ENCODE data around the gene EHD2. TPM values are rescaled to one million over a fixed set of nuclear protein-coding genes. Genes with fewer than 3 reads are reported as not detected.

EHD2 gene
- polyA plus RNA-seq, 3 donors, result not detected

DNA sequence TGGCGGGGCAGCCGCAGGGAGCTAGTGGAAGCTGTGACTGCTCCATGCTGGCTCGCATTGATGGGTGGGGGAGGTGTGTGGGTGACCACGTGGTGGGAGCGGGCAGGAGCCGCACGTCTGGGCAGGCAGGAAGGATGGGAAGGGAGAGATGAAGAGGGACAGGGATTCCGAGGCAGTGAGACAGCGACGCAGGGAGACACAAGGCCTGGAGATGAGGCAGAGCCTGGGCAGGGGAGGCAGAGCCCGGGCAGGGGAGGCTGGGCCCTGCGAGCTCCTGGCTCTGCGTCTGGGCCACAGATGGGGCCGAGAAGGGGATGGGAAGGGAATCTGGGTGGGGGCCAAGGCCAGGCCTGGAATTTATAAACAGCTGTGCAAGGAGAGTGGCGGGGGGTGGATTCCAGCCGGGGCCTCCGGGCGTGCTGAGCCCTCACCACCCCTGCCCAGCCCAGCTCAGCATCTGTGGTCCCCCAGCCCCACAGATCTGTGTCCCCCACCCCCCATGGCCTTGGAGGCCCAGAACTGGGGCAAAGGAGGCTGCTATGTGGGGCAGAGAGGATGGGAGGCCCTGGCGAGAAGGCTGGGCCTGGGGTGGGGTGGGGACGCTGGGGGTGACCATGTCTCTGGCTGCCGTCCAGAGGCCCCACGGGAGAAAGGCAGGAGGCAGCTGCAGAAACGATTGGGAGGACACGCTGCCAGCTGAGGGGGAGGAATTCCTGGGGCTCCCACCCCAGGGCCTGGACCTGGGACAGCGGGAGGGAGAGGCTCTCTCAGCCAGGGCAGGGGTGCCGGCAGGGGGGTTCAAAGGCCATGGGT is 6.0 kb downstream of the EHD2 start:
- H3K9ac ChIP-seq (ENCODE audit: insufficient read depth, low read length, poor library complexity, severe bottlenecking), result no peak overlapping the region
- peaks cover 0 to 8% of the 10 kb centered on the region in 2 donors for H3K27me3 ChIP-seq (ENCODE audit: control insufficient read depth in 2 of 2, insufficient read depth in 2 of 2, low read length in 2 of 2)
- no peaks in the 10 kb centered on the region for H3K36me3 ChIP-seq (replicated peaks in 1 of 2; ENCODE audit: control insufficient read depth in 1 of 2, insufficient read depth in 2 of 2, low read length in 2 of 2)
- Mint-ChIP-seq H3K4me3 (no peak overlapping the region), H3K36me3 (no peaks in the 10 kb centered on the region), H3K27ac (peak overlapping the region in 2 of 7 donors; percentile 39 to 41), H3K27me3 (ENCODE audit: low read depth in 3 of 3) (peaks cover 9 to 17% (median 12%) of the 10 kb centered on the region in 3 donors), H3K4me1 (peaks cover 8% of the 10 kb centered on the region), H3K9me3 (peaks cover 0 to 4% (median 1%) of the 10 kb centered on the region in 7 donors)
- H3K4me3 ChIP-seq (replicated peaks in 1 of 3; ENCODE audit: low read depth in 2 of 3, low read length in 3 of 3), result no peak overlapping the region
- no peak overlapping the region for H3K27ac ChIP-seq (ENCODE audit: low read depth in 1 of 2, low read length in 2 of 2)
- TF ChIP-seq, protein P1, sequence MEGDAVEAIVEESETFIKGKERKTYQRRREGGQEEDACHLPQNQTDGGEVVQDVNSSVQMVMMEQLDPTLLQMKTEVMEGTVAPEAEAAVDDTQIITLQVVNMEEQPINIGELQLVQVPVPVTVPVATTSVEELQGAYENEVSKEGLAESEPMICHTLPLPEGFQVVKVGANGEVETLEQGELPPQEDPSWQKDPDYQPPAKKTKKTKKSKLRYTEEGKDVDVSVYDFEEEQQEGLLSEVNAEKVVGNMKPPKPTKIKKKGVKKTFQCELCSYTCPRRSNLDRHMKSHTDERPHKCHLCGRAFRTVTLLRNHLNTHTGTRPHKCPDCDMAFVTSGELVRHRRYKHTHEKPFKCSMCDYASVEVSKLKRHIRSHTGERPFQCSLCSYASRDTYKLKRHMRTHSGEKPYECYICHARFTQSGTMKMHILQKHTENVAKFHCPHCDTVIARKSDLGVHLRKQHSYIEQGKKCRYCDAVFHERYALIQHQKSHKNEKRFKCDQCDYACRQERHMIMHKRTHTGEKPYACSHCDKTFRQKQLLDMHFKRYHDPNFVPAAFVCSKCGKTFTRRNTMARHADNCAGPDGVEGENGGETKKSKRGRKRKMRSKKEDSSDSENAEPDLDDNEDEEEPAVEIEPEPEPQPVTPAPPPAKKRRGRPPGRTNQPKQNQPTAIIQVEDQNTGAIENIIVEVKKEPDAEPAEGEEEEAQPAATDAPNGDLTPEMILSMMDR (IDR thresholded peaks at IDR 0.05), result no peak
- H3K4me1 ChIP-seq (ENCODE audit: control insufficient read depth in 1 of 2, insufficient read depth in 2 of 2, low read length in 2 of 2), result peaks cover 12% of the 10 kb centered on the region in 2 donors
- H2AFZ ChIP-seq (ENCODE audit: insufficient read depth, low read depth, low read length, poor library complexity, severe bottlenecking), result no peak overlapping the region
- intact Hi-C loops (cut with micrococcal nuclease), result no loop called here
- H3K9me3 ChIP-seq (replicated peaks in 1 of 2; ENCODE audit: control insufficient read depth in 1 of 2, insufficient read depth in 1 of 2, low read length in 2 of 2), result no peaks in the 10 kb centered on the region
- H4K20me1 ChIP-seq (ENCODE audit: insufficient read depth, low read length), result no peaks in the 10 kb centered on the region
- H3K4me2 ChIP-seq (replicated peaks; ENCODE audit: extremely low read depth, low read length, poor library complexity, severe bottlenecking), result no peak overlapping the region
- no peak for DNase-seq
- WGBS (ENCODE audit: insufficient coverage), result 81% methylated on average over 21 of the region's 26 CpGs
- H3K79me2 ChIP-seq (ENCODE audit: insufficient read depth, low read length), result no peaks in the 10 kb centered on the region

DNA sequence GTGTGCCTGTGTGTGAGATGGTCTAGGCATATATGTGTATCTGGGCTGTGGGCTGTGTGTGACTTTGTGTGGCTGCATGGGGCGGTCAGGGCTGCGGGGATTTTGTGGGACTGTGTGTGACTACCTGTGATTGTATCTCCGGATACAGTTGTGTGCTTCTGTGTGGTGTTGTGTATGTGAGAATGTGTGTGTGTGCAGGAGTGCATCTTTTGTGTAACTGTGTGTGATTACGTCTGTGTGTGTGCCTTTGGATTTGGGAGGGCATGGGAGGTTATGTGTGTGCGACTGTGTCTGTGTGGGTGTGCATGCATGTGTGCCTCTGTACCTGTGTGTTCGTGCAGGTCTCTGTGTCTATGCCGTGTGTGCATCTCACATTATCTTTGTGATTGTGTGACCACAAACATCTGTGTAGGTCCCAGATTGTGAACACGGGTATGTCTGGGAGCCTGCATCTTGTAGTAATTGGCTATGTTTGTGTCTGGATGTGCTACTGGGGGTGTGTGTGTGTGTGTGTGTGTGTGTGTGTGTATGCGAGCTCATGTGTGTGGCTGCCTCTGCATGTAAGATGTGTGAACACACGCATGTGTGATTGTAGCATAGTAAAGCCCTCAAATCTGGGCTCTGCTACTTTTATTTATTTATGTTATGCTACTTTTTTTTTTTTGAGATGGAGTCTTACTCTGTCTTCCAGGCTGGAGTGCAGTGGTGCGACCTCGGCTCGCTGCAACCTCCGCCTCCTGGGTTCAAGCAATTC is 7.6 kb downstream of the EHD2 start:
- Histone ChIP-seq H4K20me1 (ENCODE audit: insufficient read depth, low read length) (no peaks in the 10 kb centered on the region), H3K4me3 (replicated peaks in 1 of 3; ENCODE audit: low read depth in 2 of 3, low read length in 3 of 3) (no peak overlapping the region), H3K4me1 (ENCODE audit: control insufficient read depth in 1 of 2, insufficient read depth in 2 of 2, low read length in 2 of 2) (peaks cover 12% of the 10 kb centered on the region in 2 donors), H3K27me3 (ENCODE audit: control insufficient read depth in 2 of 2, insufficient read depth in 2 of 2, low read length in 2 of 2) (no peaks in the 10 kb centered on the region), H3K9me3 (replicated peaks in 1 of 2; ENCODE audit: control insufficient read depth in 1 of 2, insufficient read depth in 1 of 2, low read length in 2 of 2) (peaks cover under 1 to 6% of the 10 kb centered on the region in 2 donors), H2AFZ (ENCODE audit: insufficient read depth, low read depth, low read length, poor library complexity, severe bottlenecking) (no peak overlapping the region), H3K79me2 (ENCODE audit: insufficient read depth, low read length) (no peaks in the 10 kb centered on the region), H3K9ac (ENCODE audit: insufficient read depth, low read length, poor library complexity, severe bottlenecking) (no peak overlapping the region), H3K27ac (ENCODE audit: low read depth in 1 of 2, low read length in 2 of 2) (no peak overlapping the region), H3K36me3 (replicated peaks in 1 of 2; ENCODE audit: control insufficient read depth in 1 of 2, insufficient read depth in 2 of 2, low read length in 2 of 2) (no peaks in the 10 kb centered on the region), H3K4me2 (replicated peaks; ENCODE audit: extremely low read depth, low read length, poor library complexity, severe bottlenecking) (no peak overlapping the region)
- Mint-ChIP-seq H3K36me3 (no peaks in the 10 kb centered on the region), H3K27me3 (ENCODE audit: low read depth in 3 of 3) (peaks cover 4 to 7% (median 5%) of the 10 kb centered on the region in 3 donors), H3K4me3 (no peak overlapping the region), H3K27ac (no peak overlapping the region), H3K9me3 (peaks cover 0 to 8% (median 0%) of the 10 kb centered on the region in 7 donors), H3K4me1 (peaks cover 8% of the 10 kb centered on the region)
- WGBS (ENCODE audit: insufficient coverage), result 98% methylated on average over 13 of the region's 14 CpGs
- intact Hi-C loops (cut with micrococcal nuclease), result no loop called here
- no peak for DNase-seq
- TF ChIP-seq, protein P1 (IDR thresholded peaks at IDR 0.05), result no peak
